Measurements from ENCODE around the gene KIAA1958. TPM values are rescaled to one million over a fixed set of nuclear protein-coding genes. Genes with fewer than 3 reads are reported as not detected.

KIAA1958 gene
- total and polyA plus RNA-seq, 2 donors (not counting 1 experiment from before 2014, with no cell fraction given) = 2.4 to 15.3 TPM

DNA sequence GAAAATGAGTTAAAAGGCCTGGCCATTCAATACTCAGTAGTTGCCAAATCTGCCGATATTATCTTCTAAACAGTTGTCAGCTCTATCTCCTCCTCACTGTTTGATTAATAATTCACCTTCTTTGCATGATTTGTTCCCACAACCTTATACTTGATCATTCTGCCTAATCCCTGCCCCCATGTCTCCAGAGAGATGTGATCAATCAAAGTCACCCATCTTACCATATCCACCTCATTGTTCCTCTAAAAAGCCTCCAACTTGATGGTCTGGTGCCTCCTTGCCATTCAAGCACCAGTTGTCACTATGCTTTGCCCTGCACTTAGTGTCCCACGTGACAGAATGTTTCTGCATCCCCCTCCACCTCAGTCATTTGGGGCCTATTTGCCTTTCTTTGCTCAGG is 41.3 kb downstream of the KIAA1958 start:
- Mint-ChIP-seq H3K27ac (no peak overlapping the region), H3K27me3 (no peaks in the 10 kb centered on the region)

DNA sequence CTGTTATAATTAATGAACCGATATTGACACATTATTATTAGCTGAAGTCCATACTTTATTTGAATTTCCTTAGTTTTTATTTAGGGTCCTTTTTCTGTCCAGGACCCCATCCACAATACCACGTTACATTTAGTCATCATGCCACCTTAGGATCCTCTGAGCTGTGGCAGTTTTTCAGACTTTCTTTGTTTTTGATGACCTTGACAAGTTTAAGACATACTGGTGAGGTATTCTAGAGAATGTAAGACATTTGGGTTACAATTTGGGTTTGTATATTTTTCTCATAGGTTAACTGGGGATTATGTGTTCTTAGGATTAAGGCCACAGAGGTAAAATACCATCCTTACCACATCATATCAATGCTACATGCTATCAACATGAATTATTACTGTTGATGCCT is 42.7 kb downstream of the KIAA1958 start:
- no peak overlapping the region for H3K4me3 Mint-ChIP-seq
- WGBS (ENCODE audit: insufficient coverage) = no CpG with 5 or more reads among the region's 2 CpGs
- peaks cover 9% of the 10 kb centered on the region for H3K79me2 ChIP-seq (ENCODE audit: control insufficient read depth, insufficient read depth, low read length)

More for the DNA sequence above, 41.3 kb downstream of the KIAA1958 start:
- Mint-ChIP-seq H3K4me1 (no peaks in the 10 kb centered on the region), H3K4me3 (no peak overlapping the region), H3K9me3 (ENCODE audit: insufficient read depth) (no peaks in the 10 kb centered on the region)
- H3K9me3 ChIP-seq (ENCODE audit: control extremely low read depth in 1 of 3, control insufficient read depth in 2 of 3, insufficient read depth in 1 of 3, low read length in 2 of 3) = no peaks in the 10 kb centered on the region
- ChIA-PET CTCF (no interaction called here), POLR2A (no interaction called here)
- ATAC-seq (ENCODE audit: low read depth) (no peak), DNase-seq (no peak)
- H3K27ac ChIP-seq (ENCODE audit: low read length in 2 of 2) = no peak overlapping the region
- H2AFZ ChIP-seq (ENCODE audit: insufficient read depth, low read depth, low read length, poor library complexity, severe bottlenecking) = no peak overlapping the region
- H3K4me1 ChIP-seq (ENCODE audit: control insufficient read depth in 2 of 2, insufficient read depth in 2 of 2, low read length in 2 of 2) = no peaks in the 10 kb centered on the region
- H3K36me3 ChIP-seq (replicated peaks in 1 of 2; ENCODE audit: control extremely low read depth in 1 of 2, control insufficient read depth in 1 of 2, extremely low read depth in 1 of 2, insufficient read depth in 2 of 2, low read length in 1 of 2) = no peaks in the 10 kb centered on the region
- TF ChIP-seq EZH2 (IDR thresholded peaks at IDR 0.05; ENCODE audit: borderline replicate concordance, insufficient read depth, low read depth, low read length, poor library complexity, severe bottlenecking) = no peak
- TF ChIP-seq, protein P1, sequence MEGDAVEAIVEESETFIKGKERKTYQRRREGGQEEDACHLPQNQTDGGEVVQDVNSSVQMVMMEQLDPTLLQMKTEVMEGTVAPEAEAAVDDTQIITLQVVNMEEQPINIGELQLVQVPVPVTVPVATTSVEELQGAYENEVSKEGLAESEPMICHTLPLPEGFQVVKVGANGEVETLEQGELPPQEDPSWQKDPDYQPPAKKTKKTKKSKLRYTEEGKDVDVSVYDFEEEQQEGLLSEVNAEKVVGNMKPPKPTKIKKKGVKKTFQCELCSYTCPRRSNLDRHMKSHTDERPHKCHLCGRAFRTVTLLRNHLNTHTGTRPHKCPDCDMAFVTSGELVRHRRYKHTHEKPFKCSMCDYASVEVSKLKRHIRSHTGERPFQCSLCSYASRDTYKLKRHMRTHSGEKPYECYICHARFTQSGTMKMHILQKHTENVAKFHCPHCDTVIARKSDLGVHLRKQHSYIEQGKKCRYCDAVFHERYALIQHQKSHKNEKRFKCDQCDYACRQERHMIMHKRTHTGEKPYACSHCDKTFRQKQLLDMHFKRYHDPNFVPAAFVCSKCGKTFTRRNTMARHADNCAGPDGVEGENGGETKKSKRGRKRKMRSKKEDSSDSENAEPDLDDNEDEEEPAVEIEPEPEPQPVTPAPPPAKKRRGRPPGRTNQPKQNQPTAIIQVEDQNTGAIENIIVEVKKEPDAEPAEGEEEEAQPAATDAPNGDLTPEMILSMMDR (IDR thresholded peaks at IDR 0.05) = no peak
- WGBS (ENCODE audit: insufficient coverage) = 93% methylated on average over 1 of the region's 2 CpGs
- intact Hi-C loops (cut with micrococcal nuclease) = no loop called here
- no peak overlapping the region for H3K4me2 ChIP-seq (replicated peaks; ENCODE audit: low read depth, low read length, poor library complexity, severe bottlenecking)
- H3K4me3 ChIP-seq (ENCODE audit: control extremely low read depth in 1 of 5, extremely low read depth in 1 of 5, insufficient read depth in 1 of 5, low read depth in 2 of 5, low read length in 4 of 5) = no peak overlapping the region
- H3K27me3 ChIP-seq (replicated peaks in 1 of 4; ENCODE audit: control extremely low read depth in 1 of 4, control insufficient read depth in 3 of 4, insufficient read depth in 4 of 4, low read length in 3 of 4) = no peaks in the 10 kb centered on the region
- H4K20me1 ChIP-seq (ENCODE audit: control insufficient read depth, insufficient read depth, low read length, poor library complexity, severe bottlenecking) = no peaks in the 10 kb centered on the region
- peaks cover 9% of the 10 kb centered on the region for H3K79me2 ChIP-seq (ENCODE audit: control insufficient read depth, insufficient read depth, low read length)
- H3K9ac ChIP-seq (ENCODE audit: low read length) = no peak overlapping the region

More for the DNA sequence above, 42.7 kb downstream of the KIAA1958 start:
- H2AFZ ChIP-seq (ENCODE audit: insufficient read depth, low read depth, low read length, poor library complexity, severe bottlenecking) = no peak overlapping the region
- intact Hi-C loops (cut with micrococcal nuclease) = no loop called here
- no peak overlapping the region for H3K4me2 ChIP-seq (replicated peaks; ENCODE audit: low read depth, low read length, poor library complexity, severe bottlenecking)
- H3K4me1 Mint-ChIP-seq = no peaks in the 10 kb centered on the region
- H3K9ac ChIP-seq (ENCODE audit: low read length) = no peak overlapping the region
- ChIA-PET CTCF (no interaction called here), POLR2A (no interaction called here)
- no peaks in the 10 kb centered on the region for H3K36me3 ChIP-seq (replicated peaks in 1 of 2; ENCODE audit: control extremely low read depth in 1 of 2, control insufficient read depth in 1 of 2, extremely low read depth in 1 of 2, insufficient read depth in 2 of 2, low read length in 1 of 2)
- no peak for DNase-seq
- no peaks in the 10 kb centered on the region for H3K9me3 ChIP-seq (ENCODE audit: control extremely low read depth in 1 of 3, control insufficient read depth in 2 of 3, insufficient read depth in 1 of 3, low read length in 2 of 3)
- no peak overlapping the region for H3K27ac ChIP-seq (ENCODE audit: low read length in 2 of 2)
- H4K20me1 ChIP-seq (ENCODE audit: control insufficient read depth, insufficient read depth, low read length, poor library complexity, severe bottlenecking) = no peaks in the 10 kb centered on the region
- H3K27me3 Mint-ChIP-seq = no peaks in the 10 kb centered on the region
- no peaks in the 10 kb centered on the region for H3K27me3 ChIP-seq (replicated peaks in 1 of 4; ENCODE audit: control extremely low read depth in 1 of 4, control insufficient read depth in 3 of 4, insufficient read depth in 4 of 4, low read length in 3 of 4)
- no peak for ATAC-seq (ENCODE audit: low read depth)
- H3K27ac Mint-ChIP-seq = no peak overlapping the region
- TF ChIP-seq EZH2 (IDR thresholded peaks at IDR 0.05; ENCODE audit: borderline replicate concordance, insufficient read depth, low read depth, low read length, poor library complexity, severe bottlenecking) = no peak
- TF ChIP-seq, protein P1 (IDR thresholded peaks at IDR 0.05) = no peak
- H3K9me3 Mint-ChIP-seq (ENCODE audit: insufficient read depth) = no peaks in the 10 kb centered on the region
- no peak overlapping the region for H3K4me3 ChIP-seq (ENCODE audit: control extremely low read depth in 1 of 5, extremely low read depth in 1 of 5, insufficient read depth in 1 of 5, low read depth in 2 of 5, low read length in 4 of 5)
- no peaks in the 10 kb centered on the region for H3K4me1 ChIP-seq (ENCODE audit: control insufficient read depth in 2 of 2, insufficient read depth in 2 of 2, low read length in 2 of 2)
